GM12874 (cell line): ENCODE measurements around the gene ESPL1.

Source experiments
- TF ChIP-seq, protein P1 (sequence below): IDR thresholded peaks from 2 replicates; pipeline ENCODE4 v1.5.1; 2011; ENCODE audit warnings: low read depth, mild to moderate bottlenecking, control low read depth, low read length, moderate library complexity; ENCODE audit not compliant: insufficient read depth

Gene ESPL1

DNA sequence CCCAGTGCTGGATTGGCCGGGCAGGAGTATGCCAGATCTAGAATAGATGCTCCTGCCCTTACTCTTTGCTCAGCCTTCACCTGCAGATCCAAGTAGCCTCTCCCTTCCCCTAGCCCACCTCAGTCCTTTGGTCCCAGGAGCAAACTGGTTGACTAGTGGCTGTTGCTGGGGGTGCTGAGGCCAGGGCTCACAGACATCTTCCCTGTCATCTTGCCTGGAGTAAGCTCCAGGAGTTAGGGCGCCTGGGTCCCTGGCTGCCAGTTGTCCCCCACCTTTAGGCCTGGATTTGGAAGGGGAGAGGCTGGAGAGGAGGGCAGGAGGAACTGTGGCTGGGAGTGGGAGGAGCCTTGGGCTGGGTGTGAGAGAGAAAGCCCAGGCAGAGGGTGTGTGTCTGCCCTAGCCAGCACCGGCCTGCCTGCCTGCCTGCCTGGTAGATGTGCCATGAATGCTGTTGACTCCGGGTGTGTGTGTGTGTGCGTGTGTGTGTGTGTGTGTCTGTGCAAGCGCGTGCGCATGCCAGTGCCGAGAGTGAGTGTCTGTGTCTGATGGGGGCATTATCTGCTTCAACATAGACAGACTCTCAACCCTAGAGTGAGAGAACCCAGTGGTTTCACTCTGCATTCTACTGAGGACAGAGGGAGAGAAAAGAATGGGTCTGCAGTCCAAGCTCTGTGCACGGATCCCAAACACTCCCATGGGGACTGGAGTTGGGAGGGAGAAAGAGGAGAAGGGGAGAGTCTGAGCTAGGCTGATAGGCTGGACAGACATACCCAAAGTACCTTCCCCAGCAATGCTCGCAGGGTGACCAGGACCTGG is 35.2 kb upstream of the ESPL1 start:
- TF ChIP-seq, protein P1, sequence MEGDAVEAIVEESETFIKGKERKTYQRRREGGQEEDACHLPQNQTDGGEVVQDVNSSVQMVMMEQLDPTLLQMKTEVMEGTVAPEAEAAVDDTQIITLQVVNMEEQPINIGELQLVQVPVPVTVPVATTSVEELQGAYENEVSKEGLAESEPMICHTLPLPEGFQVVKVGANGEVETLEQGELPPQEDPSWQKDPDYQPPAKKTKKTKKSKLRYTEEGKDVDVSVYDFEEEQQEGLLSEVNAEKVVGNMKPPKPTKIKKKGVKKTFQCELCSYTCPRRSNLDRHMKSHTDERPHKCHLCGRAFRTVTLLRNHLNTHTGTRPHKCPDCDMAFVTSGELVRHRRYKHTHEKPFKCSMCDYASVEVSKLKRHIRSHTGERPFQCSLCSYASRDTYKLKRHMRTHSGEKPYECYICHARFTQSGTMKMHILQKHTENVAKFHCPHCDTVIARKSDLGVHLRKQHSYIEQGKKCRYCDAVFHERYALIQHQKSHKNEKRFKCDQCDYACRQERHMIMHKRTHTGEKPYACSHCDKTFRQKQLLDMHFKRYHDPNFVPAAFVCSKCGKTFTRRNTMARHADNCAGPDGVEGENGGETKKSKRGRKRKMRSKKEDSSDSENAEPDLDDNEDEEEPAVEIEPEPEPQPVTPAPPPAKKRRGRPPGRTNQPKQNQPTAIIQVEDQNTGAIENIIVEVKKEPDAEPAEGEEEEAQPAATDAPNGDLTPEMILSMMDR: no peak

DNA sequence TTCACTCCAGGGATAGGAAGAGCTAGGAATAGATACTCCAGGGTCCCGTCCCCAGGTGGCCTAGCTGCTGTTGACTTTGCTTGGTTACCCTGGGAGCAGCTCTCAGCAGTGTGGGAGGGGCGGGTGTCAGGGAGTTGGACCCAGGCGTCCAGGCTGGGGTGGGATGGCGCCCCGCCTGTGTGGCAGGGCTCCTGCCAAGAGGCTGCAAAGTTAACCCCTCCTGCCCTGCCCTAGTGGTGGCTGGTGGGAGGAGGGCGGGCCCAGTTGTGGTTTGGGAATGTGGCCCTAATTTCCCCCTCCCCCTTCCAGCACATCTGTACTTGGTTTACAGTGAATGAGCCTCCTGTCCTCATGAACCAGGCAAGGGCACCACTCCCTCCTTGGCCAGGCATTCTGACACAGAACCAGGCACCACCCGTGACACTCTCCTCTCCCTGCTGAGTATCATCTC is 34.4 kb upstream of the ESPL1 start:
- TF ChIP-seq, protein P1: no peak

DNA sequence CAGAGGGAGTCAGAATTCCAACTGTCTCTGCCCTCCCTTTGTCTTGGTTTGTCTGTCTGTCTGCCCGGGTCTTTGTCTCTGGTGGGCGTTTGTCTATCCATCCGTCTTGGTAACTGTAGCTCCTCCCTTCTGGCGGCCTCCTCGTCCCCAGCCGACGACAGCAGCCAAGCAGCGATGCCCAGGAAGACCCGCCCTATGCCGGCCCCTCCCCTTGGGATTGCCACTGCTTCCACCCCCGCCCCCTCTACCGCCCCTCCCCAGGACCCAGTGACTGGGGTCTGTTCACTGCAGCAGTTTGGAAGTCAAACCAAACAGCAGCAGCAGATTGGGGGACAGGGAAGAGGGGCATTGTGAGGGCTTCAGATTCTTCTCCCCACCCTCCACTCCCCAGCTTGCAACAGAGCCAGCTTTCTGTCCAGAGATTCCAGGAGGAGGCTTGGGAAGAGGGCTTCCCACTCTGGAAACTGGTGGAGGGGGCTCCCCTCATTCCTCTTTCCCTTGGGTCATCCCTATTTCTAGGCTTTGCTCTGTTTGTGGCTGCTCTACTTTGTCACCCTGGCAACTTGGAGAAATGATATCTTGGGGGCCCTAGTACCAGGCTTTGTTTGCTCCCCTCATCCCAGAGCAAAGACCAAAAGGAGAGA is 33.7 kb upstream of the ESPL1 start:
- TF ChIP-seq, protein P1: no peak

DNA sequence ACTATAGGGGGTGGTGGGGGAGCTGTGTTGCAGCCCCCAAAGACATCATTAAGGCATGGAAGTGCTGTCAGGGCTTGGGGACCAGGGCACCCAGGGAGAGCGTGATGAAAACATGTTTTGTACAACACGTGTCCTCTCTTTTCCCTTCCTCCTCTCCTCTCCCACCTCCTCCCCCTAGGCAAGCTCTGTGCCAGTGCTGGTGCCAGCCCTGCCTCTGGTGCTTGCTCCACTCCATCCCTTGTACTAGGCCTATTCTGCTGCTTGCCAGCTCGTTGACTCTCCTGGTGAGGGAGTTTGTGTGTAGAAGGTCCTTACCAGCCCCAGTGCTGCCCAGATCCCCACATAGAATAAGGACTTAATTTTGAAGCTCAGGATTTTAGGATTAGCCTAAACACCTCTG is 32.9 kb upstream of the ESPL1 start:
- TF ChIP-seq, protein P1: no peak

DNA sequence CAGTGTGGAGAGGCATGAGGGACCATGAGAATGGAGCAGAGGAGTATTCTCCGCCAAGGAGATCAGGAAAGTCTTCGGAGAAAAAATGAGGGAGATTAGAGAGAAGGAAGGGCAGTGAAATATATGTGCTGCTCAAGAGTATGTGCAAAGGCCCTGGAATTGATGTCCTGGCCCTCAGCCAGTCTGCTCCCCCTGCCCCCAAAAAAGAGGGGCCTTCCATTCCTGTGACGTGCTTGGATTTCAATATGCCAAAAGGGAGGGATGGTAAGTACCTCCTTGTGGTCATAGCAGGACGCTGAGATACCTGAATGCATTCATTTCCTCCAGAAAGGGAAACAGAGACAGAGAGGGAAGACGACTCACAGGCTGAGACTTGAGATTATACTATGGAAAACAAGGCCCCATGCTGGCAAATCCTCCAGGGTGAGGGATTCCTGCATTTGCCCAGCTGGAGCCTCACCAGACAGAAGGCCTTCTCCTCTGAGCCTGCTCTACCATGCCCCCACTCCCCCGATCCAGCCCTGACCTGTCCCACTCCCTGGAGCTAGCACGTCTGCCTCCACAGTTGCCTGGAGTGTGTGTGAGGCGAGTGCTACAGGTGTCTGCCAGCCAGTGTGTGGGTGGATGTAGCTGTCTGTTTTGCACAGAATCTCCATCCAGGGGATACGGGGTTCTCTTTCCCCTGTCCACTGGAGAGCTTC is 32.2 kb upstream of the ESPL1 start:
- TF ChIP-seq, protein P1: no peak

DNA sequence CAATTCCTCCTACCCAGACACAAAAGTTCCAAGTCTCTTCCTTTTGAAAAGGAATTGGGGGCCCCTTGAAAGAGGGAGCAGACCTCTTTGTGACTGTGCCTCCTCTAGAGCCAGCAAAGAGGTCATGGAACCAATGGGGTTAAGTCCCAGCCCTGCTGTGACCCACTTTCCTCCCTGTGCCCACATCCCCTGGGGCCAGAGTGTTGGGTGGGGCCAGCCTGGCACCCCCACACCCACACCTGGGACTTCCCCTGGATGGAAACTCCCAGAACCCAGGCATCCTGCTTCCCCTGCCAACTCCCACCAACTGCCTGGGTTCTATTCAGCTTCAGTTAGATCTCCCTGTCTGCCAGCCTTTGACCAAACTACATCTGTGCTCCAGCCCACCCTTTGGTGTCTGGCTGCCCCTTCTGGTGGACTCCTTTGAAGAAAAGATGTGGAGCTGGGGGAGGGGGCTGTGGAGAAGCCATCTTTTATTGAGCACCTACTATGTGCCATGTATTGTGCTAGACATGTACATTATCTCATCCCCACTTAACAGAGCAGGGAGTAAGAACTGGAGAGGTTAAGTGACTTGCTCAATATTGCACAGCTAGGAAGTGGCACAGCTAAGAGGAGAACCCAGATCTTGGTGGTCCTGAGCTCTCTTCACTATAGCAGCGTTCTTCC is 31.5 kb upstream of the ESPL1 start:
- TF ChIP-seq, protein P1: no peak
